GM21786 (cell line): ENCODE results near the gene TPSD1.
A peak's percentile ranks its signal among the peaks of the same experiment; 100 is the strongest.

ENCODE experiments used
- ATAC-seq: cut with Tn5 transposase; IDR thresholded peaks from one replicate; pipeline ENCODE4 v1.9.1; 2021; ENCODE audit not compliant: unreplicated experiment

The TPSD1 gene

DNA sequence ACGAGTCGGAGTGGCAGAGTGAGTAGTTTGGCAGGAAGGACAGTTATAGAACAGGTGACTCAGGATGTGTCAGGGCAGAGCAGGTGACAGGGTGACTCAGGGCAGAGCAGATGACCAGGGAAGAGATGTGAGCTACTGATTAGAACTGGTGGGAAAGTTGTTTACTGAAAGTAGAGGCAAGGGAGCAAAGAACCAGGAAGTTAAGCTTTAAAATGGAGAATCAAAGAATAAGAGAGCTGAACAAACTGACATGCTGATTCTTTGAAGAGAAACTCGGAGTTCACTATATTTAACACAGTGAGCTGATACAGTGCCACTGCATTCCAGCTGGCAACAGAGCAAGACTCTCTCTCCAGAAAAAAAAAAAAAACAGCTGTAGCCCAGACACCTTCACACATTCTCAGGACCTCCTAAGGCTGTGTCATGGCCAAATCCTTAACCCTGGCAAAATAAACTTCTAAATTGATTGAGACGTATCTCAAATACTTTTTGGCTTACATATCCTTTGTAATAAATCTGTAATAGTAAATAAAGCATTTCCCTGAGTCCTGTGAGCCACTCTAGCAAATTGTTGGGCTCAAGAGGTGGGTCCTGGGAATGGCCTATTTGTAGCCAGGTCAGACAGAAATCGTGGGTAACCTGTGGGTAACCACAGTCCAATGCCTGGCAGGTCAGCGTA lies 41.3 kb downstream of the TPSD1 start:
- no peak for ATAC-seq

DNA sequence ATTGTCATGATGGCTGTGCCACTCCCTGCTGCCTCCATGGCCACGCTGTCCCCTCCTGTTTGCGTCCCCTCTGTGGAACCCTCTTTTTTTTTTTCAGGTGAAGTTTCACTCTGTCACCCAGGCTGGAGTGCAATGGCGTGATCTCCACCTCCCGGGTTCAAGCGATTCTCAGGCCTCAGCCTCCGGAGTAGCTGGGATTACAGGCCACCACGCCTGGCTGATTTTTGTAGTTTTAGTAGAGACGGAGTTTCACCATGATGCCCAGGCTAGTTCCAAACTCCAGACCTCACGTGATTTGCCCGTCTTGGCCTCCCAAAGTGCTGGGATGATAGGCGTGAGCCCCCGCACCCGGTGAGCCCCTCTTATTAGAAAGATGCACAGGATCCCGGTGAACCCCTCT lies 42.5 kb downstream of the TPSD1 start:
- no peak for ATAC-seq

DNA sequence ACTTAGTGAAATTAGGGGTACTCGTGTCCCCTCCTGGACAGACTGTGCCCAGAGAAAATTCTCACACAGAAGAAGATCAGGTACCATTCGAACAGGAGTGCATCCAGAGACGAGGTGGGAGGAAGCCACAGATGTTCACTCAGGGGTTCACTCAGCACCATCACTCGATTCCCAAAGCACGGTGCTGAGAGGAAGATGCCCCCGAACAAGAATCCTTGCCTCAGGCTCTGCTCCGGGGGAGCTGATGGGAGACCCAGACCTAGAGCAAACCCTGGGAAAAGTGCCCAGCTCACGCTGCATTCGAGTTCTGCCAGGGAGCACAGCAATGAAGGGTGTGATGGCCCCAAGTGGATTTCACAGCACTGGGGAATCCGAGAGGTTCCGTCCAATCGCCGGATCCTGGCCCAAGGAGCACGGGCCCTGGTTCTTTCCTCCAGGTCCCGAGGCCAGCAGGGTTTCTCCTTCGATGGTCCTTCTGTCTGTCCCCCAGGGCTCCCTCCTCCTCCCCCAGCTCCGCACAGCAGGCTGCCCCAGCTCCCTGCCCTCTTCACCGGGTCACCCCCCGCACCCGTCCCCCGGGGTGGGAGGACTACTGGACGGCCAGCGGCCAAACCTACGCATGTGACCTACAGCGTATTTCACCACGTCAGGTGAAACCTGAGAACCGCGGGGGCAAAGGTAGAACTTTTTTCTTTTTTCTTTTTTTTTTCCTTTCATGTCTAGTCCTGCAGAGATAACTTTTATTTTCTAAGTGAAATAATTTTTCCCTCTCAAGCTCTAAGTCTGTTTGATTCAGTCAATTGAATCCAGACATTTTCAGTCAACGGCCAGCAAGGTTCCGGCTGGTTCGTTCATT lies 43.4 kb downstream of the TPSD1 start:
- ATAC-seq, result no peak

DNA sequence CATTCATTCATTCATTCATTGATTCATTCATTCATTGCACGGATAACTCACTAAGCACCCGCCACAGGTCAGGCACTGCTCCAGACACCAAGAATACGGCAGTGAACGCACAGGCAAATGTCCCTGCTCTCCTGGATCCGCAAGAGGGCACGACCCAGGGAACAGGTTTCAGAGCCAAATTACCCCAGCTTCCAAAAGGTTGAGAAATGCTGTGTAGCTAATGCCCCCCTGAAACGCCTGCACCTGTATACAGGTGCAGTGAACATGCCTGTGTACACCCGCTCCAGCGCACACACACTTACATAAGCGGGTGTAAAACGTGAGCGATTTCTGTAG lies 44.0 kb downstream of the TPSD1 start:
- no peak for ATAC-seq

DNA sequence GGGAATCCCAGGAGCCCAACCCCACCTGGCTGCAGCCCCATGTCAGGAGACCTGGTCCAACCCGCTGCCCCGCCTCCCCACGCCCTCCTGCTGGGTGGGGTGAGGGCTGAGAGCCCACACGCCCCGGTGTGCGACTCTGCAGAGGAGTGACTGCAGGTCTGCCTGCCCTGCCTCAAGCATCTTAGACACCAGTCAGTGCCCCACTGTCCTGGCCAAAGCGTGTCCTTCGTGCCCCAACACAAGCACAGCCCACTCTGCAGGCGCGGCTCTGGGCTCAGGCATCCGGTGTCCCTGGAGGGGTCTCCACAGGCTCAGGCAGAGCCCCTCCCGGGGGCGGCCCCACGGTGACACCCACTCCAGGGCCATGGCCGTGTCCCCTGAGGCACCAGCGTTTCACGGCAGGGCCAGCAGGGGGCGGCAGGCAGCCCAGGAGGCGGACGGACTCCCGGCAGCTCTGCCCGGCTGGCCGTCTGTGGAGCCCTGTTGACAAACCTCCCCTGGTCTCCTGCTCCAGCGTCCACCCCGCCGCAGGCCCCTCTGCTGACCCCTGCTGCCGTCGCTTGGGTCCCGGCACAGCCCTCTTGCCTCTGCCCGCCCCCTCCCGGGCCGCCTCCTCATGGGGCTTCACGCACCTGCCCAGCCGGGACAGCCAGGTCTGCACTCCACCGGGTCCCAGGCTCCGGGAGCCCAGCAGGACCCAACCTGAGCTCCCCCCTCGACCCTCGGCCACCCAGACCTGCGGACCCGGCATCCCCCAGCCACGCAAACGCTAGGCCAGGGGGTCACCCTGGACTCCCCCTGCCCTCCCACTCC lies 45.0 kb downstream of the TPSD1 start:
- ATAC-seq, result no peak

DNA sequence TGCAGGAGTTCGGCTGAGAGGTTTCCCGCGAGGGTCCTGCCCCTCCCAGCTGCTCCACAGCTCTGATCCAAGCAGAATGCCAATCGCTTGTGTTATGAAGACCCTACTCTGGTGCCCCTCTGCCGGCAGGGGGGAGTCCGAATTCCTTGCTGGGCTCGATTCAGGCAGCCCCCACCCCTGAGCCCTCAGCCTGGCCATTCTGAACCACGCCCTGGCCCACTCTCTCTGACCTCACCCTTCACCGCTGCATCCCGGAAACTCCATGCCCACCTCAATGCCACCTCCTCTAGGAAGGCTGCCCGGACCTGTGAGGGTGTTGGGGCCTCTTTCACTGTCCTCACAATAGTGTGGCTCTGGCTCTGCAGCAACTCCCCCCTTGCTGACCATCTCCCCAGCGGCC lies 45.7 kb downstream of the TPSD1 start:
- ATAC-seq, result no peak

DNA sequence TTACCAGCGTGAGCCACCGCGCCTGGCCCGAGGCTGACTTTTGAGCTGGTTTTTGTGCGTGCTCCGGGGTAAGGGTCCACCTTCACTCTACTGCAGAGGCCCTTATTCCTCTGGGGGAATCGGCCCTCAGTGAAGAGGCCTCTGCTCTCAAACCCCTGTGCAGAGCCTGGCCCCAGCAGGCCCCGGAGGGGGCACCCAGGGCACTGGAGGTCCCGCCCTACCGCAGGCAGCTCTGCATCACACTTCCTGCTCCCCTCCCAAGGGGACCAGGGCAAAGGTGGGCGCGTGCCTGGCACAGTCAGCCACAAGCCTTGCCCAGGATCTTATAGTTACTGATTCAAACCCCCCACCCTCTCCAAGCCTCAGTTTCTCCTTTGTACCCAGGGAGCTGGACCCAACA lies 50.0 kb downstream of the TPSD1 start:
- ATAC-seq, result no peak

DNA sequence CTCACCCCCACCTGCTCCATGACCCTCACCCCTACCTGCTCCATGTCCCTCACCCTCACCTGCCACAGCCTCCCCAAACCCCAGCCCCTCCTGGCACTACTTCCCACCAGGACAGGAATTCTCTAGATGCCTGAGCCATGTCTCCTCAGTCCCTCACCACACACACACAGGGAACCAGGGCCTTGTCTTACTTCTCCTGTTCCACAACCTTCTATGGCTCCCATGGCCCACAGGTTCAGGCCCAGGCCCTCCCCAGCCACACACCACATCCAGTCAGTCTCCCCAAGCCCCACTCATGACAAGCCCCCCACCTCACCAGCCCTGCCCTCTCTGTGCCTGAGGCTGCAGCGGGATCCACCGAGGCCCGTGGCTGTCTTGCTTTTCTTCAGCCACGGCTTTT lies 50.5 kb downstream of the TPSD1 start:
- ATAC-seq, result no peak

DNA sequence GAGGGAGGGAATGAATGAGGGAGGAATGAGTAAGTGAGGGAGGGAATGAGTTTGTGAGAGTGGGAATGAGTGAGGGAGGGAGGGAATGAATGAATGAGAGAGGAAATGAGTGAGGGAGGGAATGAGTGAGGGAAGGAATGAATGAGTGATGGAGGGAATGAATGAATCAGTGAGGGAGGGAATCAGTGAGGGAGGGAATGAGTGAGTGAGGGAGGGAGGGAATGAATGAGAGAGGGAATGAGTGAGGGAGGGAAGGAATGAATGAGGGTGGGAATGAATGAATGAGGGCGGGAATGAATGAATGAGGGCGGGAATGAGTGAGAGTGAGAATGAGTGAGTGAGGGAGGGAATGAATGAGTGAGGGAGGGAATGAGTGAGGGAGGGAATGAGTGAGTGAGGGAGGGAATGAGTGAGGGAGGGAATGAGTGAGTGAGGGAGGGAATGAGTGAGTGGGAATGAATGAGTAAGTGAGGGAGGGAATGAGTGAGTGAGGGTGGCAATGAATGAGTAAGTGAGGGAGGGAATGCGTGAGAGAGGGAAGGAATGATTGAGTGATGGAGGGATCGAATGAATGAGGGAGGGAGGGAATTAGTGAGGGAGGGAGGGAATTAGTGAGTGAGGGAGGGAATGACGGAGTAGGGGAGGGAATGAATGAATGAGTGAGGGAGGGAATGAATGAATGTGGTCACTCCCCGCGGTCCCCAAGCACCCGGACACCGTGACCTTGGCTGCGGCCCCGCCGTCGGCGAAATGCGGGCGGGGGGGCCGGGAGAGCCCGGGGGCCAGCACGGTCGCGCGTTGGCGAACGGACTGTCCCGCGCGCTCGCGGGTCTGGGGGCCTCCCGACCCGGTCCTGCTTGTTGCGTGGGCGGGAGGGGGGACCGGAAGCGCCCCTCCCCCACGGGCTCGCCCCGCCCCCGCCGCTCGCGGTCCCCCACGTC lies 52.4 kb downstream of the TPSD1 start:
- peak; percentile 13 for ATAC-seq
